Endothelial cell of hepatic sinusoid (primary cell): ENCODE results near the gene STX1B.
"Not testable (repeated sequence)": the region's sequence is repeated elsewhere in the genome, so short reads cannot be mapped to it uniquely, and the experiment has no call there.

Experiments used
- in situ Hi-C: cut with HindIII; loops from 2 replicates; pipeline ENCODE4 v1.10.0; 2017; ENCODE audit warnings: low sequenced_read_pairs

The STX1B gene

DNA sequence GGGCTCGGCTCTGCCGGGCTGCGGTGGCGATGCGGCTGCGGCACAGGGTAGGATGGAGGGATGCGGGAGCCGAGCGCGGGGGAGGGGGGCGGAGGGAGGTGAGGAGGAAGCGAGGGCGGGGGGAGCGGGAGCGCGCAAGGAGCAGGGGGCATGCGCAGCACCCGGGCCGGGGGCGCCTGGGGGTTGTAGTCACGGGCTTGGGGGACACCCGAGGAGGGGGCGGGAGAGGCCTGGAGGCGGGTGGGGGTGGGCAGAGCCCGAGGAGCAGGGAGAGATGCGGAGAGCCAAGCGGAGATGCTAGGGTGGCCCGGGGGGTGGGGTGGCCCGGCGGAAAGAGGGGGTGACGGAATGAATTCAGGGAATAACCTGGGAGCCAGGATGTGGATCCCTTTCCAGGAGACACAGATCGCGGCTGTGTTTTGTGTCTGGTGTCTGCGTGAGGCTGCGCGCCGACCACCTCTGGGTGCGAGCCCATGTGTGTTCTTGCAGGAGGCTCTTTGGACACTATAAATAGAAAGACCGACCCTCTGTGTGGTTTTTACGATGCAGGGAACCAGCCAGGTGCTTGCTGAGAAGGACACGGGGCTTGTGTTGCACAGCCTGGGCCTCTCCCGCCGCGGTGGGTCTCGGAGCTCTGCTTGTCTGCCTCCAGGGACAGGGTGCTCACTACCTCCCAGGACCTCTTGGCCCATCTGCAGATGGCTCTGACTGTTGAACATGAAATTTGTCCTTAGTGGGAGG lies at the start of gene STX1B:
STX1B (minus strand) TSS at position 54 of the 741 bp plus-strand sequence. CDS start 242 bp downstream, outside the sequence.
- in situ Hi-C loops = no loop called here

- in situ Hi-C loops = loop anchor here (25.0 kb wide), 1 partner anchor 407 kb away; the partner anchor contains the start of genes ARMC5 and TGFB1I1
Observed at GRCh38 chr16:31055613-31056012, 45.2 kb upstream of the STX1B start.

DNA sequence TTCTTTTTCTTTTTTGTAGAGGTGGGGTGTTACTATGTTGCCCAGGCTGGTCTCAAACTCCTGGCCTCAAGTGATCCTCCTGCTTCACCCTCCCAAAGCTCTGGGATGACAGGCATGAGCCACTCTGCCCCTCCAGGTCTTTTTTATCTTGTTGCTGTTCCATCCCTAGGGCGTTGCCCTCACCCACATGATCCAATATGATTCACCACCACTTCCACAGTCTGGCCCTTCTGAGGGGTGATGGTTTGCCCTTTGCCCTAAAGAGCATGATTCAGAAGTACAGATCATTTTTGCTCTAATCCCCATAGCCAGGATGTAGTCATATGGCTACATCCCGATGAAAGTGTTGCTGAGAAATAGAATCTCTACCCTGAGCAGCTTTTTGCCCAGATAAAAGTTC lies 41.7 kb upstream of the STX1B start:
- in situ Hi-C loops = loop anchor here (25.0 kb wide), 1 partner anchor 410 kb away; the partner anchor contains the start of genes ARMC5 and TGFB1I1

GRCh38 chr16:31050280-31051030 lies 40.0 kb upstream of the STX1B start:
- in situ Hi-C loops = loop anchor here (25.0 kb wide), 1 partner anchor 412 kb away; the partner anchor contains the start of genes ARMC5 and TGFB1I1

- in situ Hi-C loops = no loop called here
Observed at GRCh38 chr16:31043898-31044481, 33.6 kb upstream of the STX1B start.

DNA sequence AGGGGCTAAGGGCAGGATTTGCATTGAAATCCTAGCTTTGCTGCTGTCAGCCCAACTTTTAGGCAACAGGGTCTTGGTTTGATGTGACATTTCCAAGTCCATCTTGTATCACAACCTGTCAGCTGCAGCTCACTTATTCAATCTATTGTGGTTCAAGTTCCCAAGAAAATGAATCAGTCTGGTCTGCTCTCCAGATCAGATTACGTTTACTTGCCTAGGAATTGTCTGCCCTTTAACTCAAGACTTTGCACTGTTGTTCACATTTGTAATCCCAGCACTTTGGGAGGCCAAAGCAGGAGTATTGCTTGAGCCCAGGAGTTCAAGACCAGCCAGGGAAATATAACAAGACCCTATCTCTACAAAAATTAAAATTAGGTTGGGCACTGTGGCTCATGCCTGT lies 32.9 kb upstream of the STX1B start:
- in situ Hi-C loops = no loop called here

DNA sequence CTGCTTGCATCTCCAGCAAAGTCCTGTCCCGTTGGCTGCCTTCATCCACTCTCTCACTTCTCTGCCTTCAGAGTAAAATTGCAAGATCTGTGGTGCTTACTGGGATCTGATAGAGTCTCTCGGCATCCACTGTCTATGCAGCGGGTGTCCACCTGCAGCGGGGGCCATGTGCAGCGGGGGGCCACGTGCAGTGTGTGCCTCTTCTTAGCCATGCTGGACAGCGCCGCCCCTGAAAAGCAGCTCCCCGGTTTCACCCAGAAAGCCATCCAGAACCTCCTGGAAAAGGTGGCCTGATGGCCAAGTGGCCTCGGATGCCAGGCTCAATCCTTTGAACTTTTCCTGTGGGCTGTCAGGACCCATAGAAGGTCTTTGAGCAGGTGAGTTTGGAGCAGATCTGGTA lies 32.4 kb upstream of the STX1B start:
- in situ Hi-C loops = no loop called here

DNA sequence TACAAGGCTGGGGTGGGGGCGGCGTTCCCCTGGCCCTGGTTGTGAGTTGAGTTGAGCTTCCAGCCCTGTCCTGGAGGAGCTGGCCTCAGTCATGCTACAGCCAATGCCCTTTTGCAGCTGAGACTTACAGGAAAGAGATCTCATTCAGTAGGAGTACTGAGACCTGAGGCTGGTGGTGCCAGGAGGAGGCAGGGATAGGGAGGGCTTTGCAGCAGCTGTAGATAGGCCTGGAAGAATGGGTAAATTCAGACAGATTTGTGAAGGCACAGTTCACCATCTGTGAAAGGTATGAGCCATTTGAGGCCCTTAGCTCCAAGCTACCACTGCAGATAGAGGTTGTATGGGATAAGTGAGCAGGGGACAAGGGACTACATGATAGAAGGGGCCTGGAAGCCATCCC lies 28.6 kb upstream of the STX1B start:
- in situ Hi-C loops = no loop called here

- in situ Hi-C loops = no loop called here
Observed at GRCh38 chr16:31036691-31037090, 26.3 kb upstream of the STX1B start.

GRCh38 chr16:31033709-31034492 lies 23.5 kb upstream of the STX1B start:
- in situ Hi-C loops = no loop called here

DNA sequence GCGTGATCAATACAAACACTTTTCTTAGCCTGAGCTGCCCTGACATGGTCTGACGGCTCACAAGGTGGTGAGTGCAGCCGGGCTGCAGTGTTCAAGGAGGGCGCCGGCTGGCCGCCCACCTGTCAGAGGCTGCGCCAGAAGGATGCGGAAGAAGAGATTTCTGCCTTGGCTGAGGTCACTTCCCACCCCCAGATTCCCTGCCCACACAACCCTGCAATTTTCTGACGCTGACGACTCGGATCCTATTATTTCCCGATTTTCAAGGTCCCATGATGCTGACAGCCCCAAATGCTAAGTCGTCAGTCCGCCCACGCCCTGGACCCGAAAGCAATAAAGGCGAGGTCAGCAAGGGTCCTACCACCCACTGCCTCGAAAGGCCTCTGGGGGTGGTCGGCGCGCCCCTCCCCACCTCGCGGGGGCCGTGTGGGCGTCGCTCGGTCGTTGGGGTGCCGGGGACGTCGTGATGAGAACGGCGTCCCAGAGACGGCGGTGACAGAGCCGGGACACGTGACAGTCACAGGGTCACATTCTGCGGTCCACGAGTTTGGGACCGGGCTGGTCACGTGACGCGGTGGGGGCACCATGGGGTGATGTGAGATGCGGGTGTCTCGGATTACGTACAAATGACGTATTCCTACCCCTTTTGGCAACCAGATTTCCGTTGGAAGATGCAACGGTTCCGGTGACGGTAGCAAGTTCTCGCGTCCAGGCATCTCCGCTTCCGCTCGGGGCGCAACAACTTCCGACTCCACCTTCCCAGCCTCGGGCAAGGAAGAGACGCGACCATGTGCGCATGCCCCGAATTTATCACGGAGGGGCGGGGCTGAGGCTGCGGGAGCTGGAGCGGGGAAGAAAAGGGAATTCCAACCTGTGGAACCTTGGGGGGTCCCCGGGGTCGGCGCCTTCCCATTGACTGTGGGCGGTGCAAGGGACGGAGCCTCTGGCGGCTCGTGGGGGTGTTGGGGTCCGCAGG lies 22.6 kb upstream of the STX1B start, which contains the start of gene STX4:
STX4 (plus strand) TSS at position 823 of the 973 bp plus-strand sequence. CDS start 248 bp downstream, outside the sequence.
- in situ Hi-C loops = no loop called here

- in situ Hi-C loops = no loop called here
Observed at GRCh38 chr16:31031276-31031675, 20.8 kb upstream of the STX1B start.

GRCh38 chr16:31029272-31029671 lies 18.8 kb upstream of the STX1B start:
- in situ Hi-C loops = no loop called here

GRCh38 chr16:31025339-31025738 lies 14.9 kb upstream of the STX1B start:
- in situ Hi-C loops = no loop called here

DNA sequence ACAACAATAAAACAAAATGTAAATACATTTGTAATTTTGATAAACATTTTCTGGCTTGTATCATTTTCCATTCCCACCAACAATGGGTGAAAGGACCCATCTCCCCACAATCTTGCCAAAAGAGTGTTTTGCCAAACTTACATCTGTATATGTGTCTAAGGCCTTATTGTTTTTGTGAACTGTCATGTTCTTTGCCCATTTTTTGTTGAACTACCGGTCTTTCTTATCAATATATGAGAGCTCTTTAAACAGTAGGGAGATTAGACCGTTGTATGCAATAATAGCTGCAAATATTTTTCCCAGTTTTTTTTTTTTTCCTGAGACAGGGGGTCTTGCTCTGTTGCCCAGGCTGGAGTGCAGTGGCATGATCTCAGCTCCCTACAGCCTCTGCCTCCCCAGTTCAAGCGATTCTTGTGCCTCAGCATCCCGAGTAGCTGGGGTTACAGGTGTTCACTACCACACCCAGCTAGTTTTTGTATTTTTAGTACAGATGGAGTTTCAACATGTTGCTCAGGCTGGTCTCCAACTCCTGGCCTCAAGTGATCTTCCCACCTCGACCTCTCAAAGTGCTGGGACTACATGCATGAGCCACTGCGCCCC lies 13.3 kb upstream of the STX1B start:
- in situ Hi-C loops = no loop called here

DNA sequence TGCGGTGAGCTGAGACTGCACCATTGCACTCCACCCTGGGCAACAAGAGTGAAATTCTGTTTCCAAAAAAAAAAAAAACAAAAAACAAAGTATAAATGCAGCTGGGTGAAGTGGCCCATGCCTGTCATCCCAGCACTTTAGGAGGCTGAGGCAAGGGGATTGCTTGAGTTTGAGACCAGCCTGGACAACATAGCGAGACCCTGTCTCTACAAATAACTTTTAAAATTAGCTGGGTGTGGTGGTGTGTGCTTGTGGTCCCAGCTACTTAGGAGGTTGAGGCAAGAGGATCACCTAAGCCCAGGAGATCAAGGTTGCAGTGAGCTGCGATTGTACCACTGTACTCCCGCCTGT lies 12.8 kb upstream of the STX1B start:
- in situ Hi-C loops = no loop called here

- in situ Hi-C loops = no loop called here
Observed at GRCh38 chr16:31022544-31023251, 12.3 kb upstream of the STX1B start.

DNA sequence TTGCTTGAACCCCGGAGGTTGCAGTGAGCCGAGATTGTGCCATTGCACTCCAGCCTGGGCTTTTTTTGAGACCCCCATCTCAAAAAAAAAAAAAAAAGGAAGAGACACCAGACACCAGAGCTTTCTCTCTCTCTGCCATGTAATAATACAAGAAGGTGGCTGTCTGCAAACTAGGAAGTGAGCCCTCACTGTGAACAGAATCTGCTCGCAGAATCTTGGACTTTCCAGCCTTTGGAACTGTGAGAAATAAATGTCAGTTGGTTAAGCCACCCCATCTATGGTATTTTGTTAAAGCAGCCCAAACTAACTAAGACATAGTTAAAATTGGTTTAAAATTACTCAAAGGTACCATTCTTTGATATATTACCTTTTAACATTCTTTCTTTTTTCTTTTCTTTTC lies 10.1 kb upstream of the STX1B start:
- in situ Hi-C loops = no loop called here

DNA sequence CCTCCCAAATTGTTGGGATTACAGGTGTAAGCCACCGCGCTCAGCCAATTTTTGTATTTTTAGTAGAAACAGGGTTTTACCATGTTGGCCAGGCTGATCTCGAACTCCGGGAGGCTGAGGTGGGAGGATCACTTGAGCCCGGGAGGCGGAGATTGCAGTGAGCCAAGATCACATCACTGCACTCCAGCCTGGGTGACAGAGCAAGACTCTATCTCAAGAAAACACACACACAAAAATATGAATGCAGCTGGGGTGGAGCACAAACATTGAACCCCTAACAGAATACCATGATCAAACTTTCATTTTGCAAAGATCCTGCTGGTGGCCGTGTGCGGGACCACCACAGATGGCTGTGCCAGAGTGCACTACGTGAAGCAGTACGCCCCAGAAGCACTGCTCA lies 7.3 kb upstream of the STX1B start:
- in situ Hi-C loops = not testable (repeated sequence)
